Endometrial microvascular endothelial cells (primary cell): ENCODE measurements around the gene PALD1. TPM values are rescaled to one million over a fixed set of nuclear protein-coding genes. Genes with fewer than 3 reads are reported as not detected.

Experiments used
- in situ Hi-C: cut with HindIII; loops from 2 replicates; pipeline ENCODE4 v1.10.0; 2017; ENCODE audit warnings: low sequenced_read_pairs, low pct_unique_long_range_greater_than_20kb; ENCODE audit errors: inconsistent ontology term
- total RNA-seq: library from RNA; depleted of rRNA; stranded (reverse); fragments of >200 nt; gene quantifications from one replicate; pipeline ENCODE4 v1.2.3, GENCODE V29; 2015; ENCODE audit errors: inconsistent ontology term

Gene PALD1
- total RNA-seq, 1 donor from 2014 or later: 5.3 TPM

DNA sequence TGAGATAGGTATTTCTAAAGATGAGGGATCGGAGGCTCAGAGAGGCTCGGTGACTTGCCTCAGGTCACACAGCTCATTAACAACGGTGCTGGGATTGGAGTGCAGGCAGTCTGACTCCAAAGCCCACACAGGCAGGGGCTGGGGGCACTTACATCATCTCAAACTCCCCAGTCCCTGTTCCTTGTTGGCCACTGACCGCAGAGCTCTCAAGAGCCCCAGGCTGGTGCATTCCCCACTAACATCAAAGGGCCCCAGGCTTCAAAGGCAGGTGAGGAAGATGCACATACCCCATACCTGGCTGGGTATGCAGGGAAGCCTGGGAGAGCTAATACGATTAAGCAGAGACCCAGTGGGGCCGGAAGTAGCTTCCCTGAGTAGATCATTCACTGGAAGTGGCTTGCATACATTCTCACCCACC is 23.3 kb upstream of the PALD1 start:
- in situ Hi-C loops: no loop called here

DNA sequence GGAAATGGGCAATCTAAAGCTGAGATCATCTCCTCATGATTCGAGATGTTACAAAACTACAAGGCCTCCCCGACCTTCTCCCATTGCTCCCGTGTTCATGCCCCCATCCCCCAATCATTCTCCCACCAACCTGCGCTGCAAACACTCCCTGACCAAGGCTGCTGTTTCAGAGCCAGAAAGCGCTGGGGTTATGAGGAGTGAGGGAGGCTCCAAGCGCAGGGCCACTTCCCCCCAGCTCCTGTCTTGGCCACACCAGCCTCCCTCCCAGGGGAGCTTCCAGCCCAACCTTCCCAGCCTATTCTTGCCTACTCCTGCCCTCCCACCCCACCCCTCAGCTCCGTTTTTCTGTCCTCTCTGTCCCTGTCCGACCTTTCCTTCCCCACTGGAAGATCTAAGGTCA is 22.4 kb upstream of the PALD1 start:
- in situ Hi-C loops: no loop called here

DNA sequence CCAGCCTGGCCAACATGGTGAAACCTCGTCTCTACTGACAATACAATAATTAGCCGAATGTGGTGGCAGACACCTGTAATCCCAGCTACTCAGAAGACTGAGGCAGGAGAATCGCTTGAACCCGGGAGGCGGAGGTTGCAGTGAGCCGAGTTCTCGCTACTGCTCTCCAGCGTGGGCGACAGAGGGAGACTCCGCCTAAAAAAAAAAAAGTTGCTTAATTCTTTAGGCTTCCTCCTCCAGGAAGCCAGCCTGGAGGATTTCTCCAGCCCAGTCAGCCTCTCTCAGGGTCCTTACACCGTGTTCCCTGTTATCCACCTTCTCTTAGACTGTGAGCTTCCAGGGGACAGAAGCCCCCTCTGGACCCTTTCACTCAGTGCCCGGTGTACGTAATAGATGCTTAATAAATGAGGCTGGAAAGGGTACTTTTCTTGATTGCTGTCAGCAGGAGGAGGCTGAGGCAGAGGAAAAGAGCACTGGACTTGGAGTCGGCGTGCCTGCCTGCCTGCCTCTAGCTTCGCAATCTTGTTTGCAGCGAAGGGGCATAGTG is 20.7 kb upstream of the PALD1 start:
- in situ Hi-C loops: no loop called here

DNA sequence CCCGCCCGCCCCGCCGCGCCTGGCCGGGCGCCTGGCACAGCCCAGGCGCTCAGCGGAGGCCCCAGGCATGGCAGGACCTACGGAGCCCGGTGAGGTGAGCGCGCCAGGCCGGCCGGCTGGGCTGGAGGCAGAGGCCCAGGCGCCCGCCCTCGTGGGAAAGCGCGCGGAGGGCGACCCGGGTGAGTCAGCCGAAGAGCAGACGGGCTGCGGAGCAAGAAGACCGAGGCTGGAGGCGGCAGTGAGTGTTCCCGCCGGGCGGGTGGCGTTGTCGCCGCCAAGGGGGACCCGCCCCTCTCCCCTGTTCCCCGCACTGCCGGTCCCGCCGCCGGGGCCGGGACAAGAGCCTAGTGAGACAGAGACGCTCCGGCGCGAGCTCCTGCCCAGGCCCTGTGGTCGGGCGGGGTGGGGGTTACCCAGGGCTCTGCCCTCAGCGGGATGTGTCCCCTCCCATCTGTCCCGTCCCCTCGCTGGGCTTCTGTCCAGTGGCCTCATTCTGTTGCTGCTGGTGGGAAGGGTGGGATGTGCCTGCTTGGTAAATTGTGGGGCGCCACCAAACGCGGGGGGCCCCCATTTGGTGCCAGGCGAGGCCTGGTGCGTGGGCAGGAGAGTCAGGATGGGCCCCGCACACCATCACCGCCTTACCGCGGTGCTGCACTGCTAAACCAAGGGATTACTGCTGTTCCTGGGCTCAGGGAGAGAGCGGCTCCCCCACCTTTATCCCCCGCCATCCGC is 20.1 kb upstream of the PALD1 start:
- in situ Hi-C loops: no loop called here

DNA sequence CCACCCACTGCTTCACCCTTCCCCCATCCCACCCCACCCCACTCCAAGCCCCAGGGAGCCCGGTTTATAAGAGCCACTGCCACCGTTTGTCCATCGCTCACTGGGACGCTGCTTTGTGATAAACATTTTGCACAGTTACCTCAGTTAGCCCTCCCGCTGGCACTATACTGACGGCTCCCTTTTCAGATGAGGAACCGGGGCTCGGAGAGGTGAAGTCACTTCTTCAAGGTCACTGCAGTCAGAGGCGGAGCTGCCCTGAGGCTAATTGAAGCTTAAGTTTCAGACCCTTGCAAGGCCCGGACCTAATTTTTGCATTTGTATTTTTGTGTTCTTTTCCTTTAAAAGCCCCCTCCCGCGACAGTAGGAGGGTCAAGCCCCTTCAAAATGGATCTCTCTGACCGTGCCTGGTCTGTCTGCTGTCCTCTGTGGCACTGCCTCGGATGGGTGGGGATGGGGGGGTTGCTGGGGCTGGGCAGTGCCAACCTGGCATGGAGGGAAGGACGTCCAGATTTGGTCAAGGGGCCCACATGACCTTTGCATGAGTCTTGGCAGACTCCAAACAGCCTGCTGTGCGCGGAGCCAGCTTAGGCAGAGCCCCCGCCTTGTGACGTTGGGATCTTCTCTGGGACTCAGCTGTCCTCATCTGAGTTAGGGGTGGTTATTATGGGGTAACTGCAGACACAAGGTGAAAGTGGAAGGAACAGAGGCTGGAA is 19.4 kb upstream of the PALD1 start:
- in situ Hi-C loops: no loop called here

DNA sequence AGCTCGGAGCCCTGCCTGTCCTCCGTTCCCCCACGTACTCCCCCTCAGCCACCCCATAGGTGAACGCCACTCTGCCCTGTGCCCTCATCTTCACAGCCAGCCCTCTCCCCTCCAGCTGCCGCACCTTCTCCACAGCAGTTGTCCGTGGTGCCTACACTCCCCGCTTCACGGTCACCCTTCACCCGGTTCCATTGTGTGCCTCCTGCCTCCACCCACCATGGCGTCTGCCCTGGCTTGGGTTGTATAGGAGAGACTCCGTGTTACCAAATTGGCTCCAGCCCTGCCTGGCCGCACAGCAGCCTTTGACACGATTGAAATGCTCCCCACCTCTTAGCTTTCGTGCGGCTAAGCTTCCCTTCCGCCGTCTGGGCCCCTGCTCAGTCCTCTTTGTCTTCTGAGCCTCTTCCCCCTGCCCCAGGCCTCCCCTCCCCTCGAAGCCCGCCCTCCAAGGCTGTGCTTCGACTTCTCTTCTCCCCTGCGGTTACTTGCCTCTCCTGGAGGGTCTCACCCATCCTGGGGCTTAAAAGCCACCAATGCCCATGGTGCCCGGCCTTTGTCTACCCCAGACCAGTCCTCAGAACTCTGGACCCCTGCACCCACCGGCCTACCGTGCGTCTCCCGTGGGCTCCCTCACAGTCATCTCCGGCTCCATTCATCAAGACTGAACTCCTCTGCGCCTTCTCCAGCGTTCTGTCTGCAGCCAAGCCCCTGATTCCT is 18.6 kb upstream of the PALD1 start:
- in situ Hi-C loops: no loop called here

DNA sequence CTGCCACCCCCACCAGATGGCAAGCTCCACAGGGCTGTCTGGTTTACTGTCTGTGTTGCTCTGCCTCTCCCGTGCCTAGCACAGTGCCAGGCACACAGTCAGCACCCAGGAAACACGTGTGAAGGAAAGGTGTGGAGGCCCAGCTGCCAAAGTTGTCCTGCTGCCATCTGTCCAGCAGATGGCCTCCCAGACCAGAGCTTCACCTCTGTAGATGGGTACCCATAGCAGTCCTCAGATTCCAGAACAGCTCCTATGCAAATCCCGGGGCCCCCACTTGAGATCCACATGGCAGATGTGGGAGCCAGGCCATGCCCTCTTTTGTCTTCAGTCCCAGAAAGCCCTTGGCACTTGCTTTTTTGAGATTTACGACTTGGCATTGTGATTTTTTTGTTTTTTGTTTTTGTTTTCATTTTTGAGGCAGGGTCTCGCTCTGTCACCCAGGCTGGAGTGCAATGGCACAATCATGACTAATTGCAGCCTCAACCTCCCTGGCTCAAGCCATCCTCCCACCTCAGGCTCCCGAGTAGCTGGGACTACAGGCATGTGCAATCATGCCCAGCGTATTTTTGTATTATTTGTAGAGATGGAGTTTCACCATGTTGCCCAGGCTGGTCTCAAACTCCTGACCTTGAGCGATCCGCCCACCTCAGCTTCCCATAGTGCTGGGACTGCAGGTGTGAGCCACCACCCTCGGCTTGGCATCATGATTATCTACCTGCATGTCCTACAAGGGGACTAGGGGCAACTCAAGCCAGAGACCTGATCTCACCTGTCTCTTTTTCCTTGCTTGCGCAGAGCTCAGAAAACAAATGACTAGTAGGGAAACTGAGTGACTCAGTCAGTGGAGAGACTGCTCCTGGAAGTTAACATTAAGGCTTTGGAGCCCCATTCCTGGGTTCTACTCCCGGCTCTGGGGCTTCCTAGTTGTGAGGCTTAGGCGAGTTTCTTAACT is 16.9 kb upstream of the PALD1 start:
- in situ Hi-C loops: no loop called here

DNA sequence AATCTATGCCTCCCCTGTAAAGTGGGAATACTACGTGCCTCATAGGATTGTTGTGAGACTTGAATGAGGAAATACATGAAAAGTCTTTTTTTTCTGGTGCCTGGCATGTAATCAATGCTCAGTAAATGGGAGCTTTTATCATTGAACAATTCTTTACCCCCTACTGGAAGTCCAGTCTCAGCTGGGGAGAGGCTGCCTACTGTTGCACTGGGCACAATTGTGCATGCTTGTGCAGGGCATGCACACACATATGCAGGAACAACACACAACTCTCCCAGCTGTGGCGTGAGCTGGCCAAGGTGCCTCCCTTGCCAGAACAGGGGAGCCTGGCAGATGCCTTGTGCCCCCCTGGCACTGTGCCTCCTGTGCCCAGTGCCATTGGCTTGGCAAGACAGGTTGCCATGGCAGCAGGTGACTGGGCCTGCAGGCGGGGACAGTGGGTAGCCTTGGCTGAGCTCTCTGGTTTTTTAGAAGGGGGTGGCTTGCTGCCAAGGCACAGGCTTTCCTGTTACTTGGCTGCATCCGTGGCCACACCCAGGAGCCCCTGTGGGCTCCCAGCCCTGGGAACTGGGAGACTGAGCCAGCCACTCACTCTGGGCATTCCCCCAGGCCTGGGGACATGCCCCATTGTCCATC is 16.1 kb upstream of the PALD1 start:
- in situ Hi-C loops: no loop called here

DNA sequence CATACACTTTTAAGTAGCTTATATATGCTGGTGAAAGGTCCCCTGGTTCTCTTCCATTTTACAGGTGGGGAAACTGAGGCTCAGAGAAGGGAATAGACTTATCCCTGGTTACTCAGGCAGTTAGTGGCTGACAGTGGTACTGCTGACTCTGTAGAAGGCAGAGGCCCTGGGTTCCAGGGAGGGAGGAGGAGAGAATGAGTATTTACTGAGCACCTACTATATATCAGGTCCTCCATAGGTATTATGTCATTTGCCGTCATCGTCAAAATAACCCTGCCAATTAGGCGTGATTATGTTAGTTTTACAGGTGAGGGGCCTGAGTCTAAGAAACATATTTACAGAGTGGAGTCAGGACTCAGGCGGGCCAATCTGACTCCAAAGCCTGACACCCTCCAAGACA is 13.3 kb upstream of the PALD1 start:
- in situ Hi-C loops: no loop called here

DNA sequence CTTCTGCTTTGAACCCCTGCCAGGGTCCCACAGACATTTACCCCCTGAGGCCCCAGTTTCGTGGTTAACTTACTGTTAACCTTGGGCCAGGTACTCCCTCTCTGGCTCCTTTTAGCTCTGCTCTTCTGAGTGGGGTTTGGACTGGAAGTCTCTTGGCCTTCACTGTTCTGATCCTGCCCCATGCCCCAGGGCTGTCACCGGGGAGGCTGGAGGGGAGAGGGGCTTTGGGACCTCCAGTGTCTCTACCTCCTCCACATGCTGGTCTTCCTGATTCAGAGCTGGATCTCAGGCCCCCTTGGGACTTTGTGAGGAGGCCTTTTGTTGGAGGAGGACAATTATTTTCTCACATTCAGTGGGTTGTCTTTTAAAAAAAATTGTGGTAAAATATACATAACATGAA is 12.7 kb upstream of the PALD1 start:
- in situ Hi-C loops: no loop called here

DNA sequence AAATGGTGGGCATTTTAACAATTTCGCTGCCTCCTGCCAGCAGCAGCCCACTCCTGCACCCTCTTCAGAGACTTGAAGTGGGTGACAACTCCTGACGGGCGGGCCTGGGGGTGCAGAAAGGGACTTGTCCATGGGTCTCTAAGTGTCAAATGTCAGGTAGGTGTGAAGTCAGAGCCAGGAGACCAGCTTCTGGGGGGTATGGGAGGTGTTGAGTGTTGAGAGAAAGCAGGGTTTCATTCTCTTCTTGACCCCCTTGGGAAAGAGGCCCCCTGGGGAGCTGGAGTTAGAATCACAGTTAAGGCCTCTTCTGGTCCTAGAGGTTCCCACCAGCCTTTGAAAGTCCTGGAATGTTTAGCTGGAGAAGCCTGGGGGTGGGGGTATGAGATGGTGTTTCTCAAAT is 11.6 kb upstream of the PALD1 start:
- in situ Hi-C loops: no loop called here

DNA sequence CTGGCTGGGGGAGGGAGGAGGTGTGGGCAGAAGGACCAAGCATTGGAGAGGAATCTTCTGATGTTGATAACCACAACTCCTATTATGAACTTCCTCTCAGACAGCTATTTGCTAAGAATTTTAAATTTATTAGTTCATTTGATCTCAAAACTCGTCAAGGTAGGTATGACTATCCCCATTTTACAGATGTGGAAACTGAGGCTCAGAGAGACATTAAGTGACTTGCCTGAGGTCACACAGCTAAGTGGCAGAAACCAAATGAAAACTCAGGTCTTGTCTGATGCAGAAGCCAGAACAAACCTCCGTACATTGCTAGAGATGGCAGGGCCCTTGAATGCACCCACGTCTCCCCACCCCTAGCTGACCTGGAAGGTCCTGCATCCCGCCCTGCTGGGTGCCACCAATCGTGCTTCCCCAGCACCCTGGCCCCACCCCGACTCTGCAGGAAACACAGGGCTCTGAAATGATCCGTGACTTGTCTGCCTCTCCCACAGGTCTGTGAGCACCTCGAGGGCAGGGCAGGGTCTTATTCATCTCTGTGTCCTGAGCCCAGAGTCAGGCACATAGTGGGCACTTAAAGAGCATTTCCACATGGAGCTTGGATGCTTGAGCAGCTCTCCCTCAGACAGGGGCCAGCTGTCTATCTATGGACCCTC is 5.6 kb upstream of the PALD1 start:
- in situ Hi-C loops: no loop called here

DNA sequence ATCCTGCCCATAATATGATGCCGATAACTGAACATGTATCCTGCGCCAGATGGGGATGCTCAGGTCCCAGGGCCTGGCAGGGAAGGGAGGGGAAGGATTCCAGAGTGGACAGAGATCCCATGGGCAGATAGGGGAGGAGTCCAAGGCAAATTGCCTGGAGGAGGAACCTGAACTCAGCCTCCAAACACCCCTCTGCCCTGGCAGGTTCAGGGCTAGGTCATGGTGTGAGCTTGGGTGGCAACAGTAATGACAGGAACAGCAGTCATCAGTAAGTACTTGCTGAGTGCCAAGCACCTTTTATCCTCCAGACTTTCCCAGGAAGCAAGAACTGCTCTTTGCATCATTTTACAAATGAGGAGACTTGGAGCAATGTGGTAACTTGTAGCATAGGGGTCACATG is 3.8 kb upstream of the PALD1 start:
- in situ Hi-C loops: no loop called here

DNA sequence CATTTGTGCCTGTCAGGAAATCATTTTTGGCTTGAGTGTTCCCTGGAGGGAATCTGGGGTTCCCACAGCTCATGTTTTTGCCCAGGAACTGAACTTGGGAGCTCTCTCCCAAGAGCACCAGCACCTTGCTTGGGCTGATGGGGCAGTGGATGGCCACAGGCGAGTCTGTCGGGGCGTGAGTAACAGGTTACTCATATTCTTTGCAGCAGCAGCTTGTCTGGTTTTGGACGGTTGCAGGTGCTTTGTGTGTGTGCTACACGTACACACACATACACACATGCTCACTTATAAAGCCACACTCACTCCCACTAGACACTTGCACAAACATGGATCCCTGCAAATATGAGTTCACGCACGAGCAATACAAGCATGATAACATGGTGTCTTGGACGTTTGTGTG is 2.9 kb upstream of the PALD1 start:
- in situ Hi-C loops: no loop called here

DNA sequence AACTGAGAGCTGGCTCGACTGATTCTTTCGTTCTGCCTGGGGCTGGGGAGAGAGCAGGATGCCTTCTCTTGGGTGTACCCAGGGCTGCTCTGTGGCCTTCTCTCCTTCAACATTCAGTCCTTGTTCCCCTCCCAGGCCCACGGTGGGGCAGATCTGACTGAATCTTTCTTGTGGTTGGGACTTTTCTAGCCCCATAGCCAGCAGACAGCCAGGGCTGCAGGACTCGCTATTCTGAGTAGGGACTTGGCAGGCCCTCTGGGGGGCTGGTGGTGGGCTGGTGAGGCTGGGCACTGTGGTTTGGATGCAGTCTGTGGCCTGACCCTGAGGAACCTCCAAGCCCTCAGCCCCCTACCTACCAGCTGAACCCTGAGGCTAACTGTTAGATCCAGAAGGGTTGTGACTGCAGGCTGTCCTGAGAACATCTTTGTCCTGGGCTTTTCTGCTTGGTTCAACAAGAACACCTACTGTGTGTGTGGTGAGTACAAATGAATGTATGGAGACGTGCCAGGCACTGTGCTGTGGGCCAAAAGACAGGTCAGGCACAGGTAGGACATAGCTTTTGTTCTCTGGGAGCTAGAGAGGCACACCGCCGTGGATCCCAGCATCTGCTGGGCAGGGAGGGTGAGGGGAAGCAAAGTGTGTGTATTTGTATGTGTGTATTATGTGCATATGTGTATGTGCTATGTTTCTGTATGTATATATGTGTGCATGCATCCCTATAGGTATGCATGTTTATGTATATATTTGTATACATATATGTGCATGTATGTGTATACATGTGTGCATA is 2.1 kb upstream of the PALD1 start:
- in situ Hi-C loops: no loop called here

DNA sequence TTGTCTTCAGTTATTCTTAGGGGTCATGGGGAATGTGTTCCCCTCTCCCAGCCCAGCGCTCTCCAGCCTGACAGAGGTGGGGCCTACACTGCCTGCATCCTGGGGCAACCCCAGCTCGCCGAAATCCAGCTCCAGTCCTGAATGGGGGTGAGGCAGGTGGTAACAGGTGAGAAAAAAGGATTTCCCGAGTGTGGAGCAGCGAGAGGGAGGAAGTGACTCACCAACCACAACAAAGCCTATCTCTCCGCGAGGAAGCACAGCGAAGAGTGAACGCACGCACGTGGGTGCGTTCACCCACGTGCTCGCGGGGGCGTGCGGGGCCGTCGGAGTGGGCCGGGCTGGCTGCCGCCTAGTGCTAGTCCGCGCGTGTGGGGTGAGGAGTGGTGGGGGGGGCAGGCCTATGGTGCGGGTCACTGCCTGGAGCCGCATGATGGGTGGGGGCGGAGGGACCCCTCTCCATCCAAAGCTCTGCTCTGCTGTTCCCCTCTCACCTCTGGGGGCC is 855 bp upstream of the PALD1 start:
- in situ Hi-C loops: no loop called here

DNA sequence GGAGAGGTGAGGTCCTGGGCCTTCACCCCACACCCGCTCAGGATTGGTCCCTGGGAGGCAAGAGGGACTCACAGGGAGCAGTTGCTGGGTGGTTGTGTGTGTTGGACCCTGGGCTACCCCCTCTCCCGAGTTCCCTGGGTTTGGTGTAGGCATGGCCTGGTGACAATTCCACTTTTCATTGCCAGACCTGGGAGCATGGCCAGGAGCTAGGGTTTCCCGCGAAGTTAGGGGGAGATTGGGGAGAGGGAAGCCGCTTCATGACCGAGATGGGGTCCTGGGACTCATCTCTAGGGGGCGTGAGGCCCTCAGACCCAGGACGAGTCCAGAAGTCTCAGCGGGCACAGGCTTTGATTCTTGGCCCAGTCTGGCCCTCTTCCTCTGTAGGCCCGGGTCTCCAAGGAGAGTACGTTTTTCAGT is 606 bp downstream of the PALD1 start:
- in situ Hi-C loops: no loop called here
